Measurements from ENCODE around the gene TLCD2.
"Not testable (repeated sequence)": the region's sequence is repeated elsewhere in the genome, so short reads cannot be mapped to it uniquely, and the experiment has no call there.

The TLCD2 gene

GRCh38 chr17:1715803-1716075, 5.6 kb upstream of the TLCD2 start:
- no peak for DNase-seq

GRCh38 chr17:1714980-1715802, 5.0 kb upstream of the TLCD2 start:
- DNase-seq, result peak; percentile 64

- peak; percentile 39 for DNase-seq
These were observed 4.3 kb upstream of the TLCD2 start for GRCh38 chr17:1714427-1714979.

- DNase-seq, result no peak
These were observed 3.8 kb upstream of the TLCD2 start for GRCh38 chr17:1713878-1714426.

GRCh38 chr17:1713160-1713877, 3.1 kb upstream of the TLCD2 start:
- DNase-seq, result no peak

GRCh38 chr17:1712271-1712670, 2.1 kb upstream of the TLCD2 start:
- DNase-seq, result no peak

- DNase-seq, result no peak
These were observed 1.6 kb upstream of the TLCD2 start for GRCh38 chr17:1711804-1712203.

- DNase-seq, result peak; percentile 18
These were observed 803 bp upstream of the TLCD2 start for GRCh38 chr17:1710807-1711553.

- no peak for DNase-seq
These were observed 700 bp downstream of the TLCD2 start for GRCh38 chr17:1709403-1709951.

GRCh38 chr17:1708791-1709346, 1.3 kb downstream of the TLCD2 start:
- DNase-seq, result not testable (repeated sequence)

- DNase-seq, result no peak
These were observed 3.1 kb downstream of the TLCD2 start for GRCh38 chr17:1707107-1707506.

- DNase-seq, result no peak
These were observed 5.2 kb downstream of the TLCD2 start for GRCh38 chr17:1705004-1705403.

- DNase-seq, result no peak
These were observed 7.1 kb downstream of the TLCD2 start for GRCh38 chr17:1703063-1703462.

GRCh38 chr17:1699891-1700290, 10.3 kb downstream of the TLCD2 start:
- DNase-seq, result not testable (repeated sequence)

- DNase-seq, result no peak
These were observed 12.5 kb downstream of the TLCD2 start for GRCh38 chr17:1697681-1698080.

GRCh38 chr17:1695365-1695764, 14.8 kb downstream of the TLCD2 start:
- no peak for DNase-seq

GRCh38 chr17:1693339-1693738, 16.8 kb downstream of the TLCD2 start:
- DNase-seq, result no peak

GRCh38 chr17:1690544-1691221, 19.5 kb downstream of the TLCD2 start:
- DNase-seq, result no peak

GRCh38 chr17:1688405-1688804, 21.8 kb downstream of the TLCD2 start:
- not testable (repeated sequence) for DNase-seq

- DNase-seq, result no peak
These were observed 24.1 kb downstream of the TLCD2 start for GRCh38 chr17:1686086-1686485.

- DNase-seq, result peak; percentile 99
These were observed 25.6 kb downstream of the TLCD2 start, which contains the start of gene PRPF8 for GRCh38 chr17:1684378-1685189. Gene PRPF8, minus strand, starts transcription at chr17:1684867. Its CDS starts 296 bp downstream, at chr17:1684571.

Measured in CD4-positive, alpha-beta T cell treated with Interleukin-6 for 4 hours (primary cell).